ENCODE measurements around the gene CCDC8. TPM values are rescaled to one million over a fixed set of nuclear protein-coding genes. Genes with fewer than 3 reads are reported as not detected.

The CCDC8 gene
- polyA plus RNA-seq, 2 of the 4 experiments (the other 2 are of a cell fraction): 0.04 to 0.08 TPM

GRCh38 chr19:46388311-46389095 lies 24.9 kb downstream of the CCDC8 start (continued):
- TF ChIP-seq RAD21 (conservative IDR thresholded peaks at IDR 0.05 in 1 of 2, IDR thresholded peaks at IDR 0.05 in 1 of 2): no peak

GRCh38 chr19:46387713-46388130 lies 25.6 kb downstream of the CCDC8 start:
- POLR2A ChIA-PET: no interaction called here
- ATAC-seq (no peak), DNase-seq (ENCODE audit: low read depth in 1 of 2, low spot score in 1 of 2) (no peak), FAIRE-seq (no peak)
- H3K4me2 ChIP-seq: no peak overlapping the region
- WGBS (ENCODE audit: missing lambda C conversion rate): 95% methylated on average over 10 of the region's 10 CpGs
- H3K9me3 ChIP-seq: peaks cover 6% of the 10 kb centered on the region; the same call in 1 of the 3 replicates
- no peak overlapping the region for H3K27ac ChIP-seq
- H3K4me1 ChIP-seq: no peaks in the 10 kb centered on the region
- CTCF ChIA-PET: interaction anchor here (1.1 to 30.8 kb wide), 7 partner anchors 10 to 126 kb away, joined by 3 to 501 read pairs (median 5); no protein-coding TSS in a partner anchor
- no peak overlapping the region for H3K4me3 ChIP-seq
- TF ChIP-seq EP300 (IDR thresholded peaks at IDR 0.05): no peak
- TF ChIP-seq, protein P1, sequence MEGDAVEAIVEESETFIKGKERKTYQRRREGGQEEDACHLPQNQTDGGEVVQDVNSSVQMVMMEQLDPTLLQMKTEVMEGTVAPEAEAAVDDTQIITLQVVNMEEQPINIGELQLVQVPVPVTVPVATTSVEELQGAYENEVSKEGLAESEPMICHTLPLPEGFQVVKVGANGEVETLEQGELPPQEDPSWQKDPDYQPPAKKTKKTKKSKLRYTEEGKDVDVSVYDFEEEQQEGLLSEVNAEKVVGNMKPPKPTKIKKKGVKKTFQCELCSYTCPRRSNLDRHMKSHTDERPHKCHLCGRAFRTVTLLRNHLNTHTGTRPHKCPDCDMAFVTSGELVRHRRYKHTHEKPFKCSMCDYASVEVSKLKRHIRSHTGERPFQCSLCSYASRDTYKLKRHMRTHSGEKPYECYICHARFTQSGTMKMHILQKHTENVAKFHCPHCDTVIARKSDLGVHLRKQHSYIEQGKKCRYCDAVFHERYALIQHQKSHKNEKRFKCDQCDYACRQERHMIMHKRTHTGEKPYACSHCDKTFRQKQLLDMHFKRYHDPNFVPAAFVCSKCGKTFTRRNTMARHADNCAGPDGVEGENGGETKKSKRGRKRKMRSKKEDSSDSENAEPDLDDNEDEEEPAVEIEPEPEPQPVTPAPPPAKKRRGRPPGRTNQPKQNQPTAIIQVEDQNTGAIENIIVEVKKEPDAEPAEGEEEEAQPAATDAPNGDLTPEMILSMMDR (IDR thresholded peaks at IDR 0.05): no peak
- TF ChIP-seq EHMT2 (IDR thresholded peaks at IDR 0.05; ENCODE audit: low read depth): no peak
- no peak for TF ChIP-seq HOXB13 (CRISPR knock-in tag; IDR thresholded peaks at IDR 0.05; ENCODE audit: low read depth)
- no peak for TF ChIP-seq NFE2L2 (conservative IDR thresholded peaks at IDR 0.05; ENCODE audit: low read length)
- no peak for TF ChIP-seq CBX8 (IDR thresholded peaks at IDR 0.05)
- TF ChIP-seq TP53 (CRISPR knock-in tag; IDR thresholded peaks at IDR 0.05): no peak
- no peak for TF ChIP-seq NPAS2 (CRISPR knock-in tag; IDR thresholded peaks at IDR 0.05; ENCODE audit: borderline replicate concordance)
- no peak for TF ChIP-seq E2F6 (IDR thresholded peaks at IDR 0.05; ENCODE audit: borderline replicate concordance, low read depth)
- TF ChIP-seq JUN (IDR thresholded peaks at IDR 0.05): no peak
- TF ChIP-seq RARB (CRISPR knock-in tag; IDR thresholded peaks at IDR 0.05): no peak
- no peak for TF ChIP-seq RAD21 (conservative IDR thresholded peaks at IDR 0.05 in 1 of 2, IDR thresholded peaks at IDR 0.05 in 1 of 2)
- TF ChIP-seq, protein P2, sequence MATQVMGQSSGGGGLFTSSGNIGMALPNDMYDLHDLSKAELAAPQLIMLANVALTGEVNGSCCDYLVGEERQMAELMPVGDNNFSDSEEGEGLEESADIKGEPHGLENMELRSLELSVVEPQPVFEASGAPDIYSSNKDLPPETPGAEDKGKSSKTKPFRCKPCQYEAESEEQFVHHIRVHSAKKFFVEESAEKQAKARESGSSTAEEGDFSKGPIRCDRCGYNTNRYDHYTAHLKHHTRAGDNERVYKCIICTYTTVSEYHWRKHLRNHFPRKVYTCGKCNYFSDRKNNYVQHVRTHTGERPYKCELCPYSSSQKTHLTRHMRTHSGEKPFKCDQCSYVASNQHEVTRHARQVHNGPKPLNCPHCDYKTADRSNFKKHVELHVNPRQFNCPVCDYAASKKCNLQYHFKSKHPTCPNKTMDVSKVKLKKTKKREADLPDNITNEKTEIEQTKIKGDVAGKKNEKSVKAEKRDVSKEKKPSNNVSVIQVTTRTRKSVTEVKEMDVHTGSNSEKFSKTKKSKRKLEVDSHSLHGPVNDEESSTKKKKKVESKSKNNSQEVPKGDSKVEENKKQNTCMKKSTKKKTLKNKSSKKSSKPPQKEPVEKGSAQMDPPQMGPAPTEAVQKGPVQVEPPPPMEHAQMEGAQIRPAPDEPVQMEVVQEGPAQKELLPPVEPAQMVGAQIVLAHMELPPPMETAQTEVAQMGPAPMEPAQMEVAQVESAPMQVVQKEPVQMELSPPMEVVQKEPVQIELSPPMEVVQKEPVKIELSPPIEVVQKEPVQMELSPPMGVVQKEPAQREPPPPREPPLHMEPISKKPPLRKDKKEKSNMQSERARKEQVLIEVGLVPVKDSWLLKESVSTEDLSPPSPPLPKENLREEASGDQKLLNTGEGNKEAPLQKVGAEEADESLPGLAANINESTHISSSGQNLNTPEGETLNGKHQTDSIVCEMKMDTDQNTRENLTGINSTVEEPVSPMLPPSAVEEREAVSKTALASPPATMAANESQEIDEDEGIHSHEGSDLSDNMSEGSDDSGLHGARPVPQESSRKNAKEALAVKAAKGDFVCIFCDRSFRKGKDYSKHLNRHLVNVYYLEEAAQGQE (IDR thresholded peaks at IDR 0.05): no peak
- TF ChIP-seq KDM5A (IDR thresholded peaks at IDR 0.05): no peak
- TF ChIP-seq RFX5 (IDR thresholded peaks at IDR 0.05): no peak
- no peak for TF ChIP-seq MYC (IDR thresholded peaks at IDR 0.05; ENCODE audit: borderline replicate concordance, low read length)
- no peak for TF ChIP-seq GATA3 (IDR thresholded peaks at IDR 0.05; ENCODE audit: borderline replicate concordance)
- TF ChIP-seq NR3C1 (IDR thresholded peaks at IDR 0.05): no peak
- TF ChIP-seq SMC3 (IDR thresholded peaks at IDR 0.05): no peak

All from A549 (cell line).